Type B pancreatic cell (in vitro differentiated cells): ENCODE measurements around the gene CSF1R. TPM values are rescaled to one million over a fixed set of nuclear protein-coding genes. Genes with fewer than 3 reads are reported as not detected.

Experiments used
- DNase-seq: peaks from one replicate; pipeline ENCODE4 v3.0.0; 2021; ENCODE audit warnings: mixed read lengths; ENCODE audit not compliant: unreplicated experiment; ENCODE audit errors: extremely low spot score
- H3K27ac Mint-ChIP-seq: 2 replicates; pipeline ENCODE4 v1.8.0; 2021; ENCODE audit warnings: mild to moderate bottlenecking, mixed read lengths
- H3K27me3 Mint-ChIP-seq: 2 replicates; pipeline ENCODE4 v1.8.0; 2021; ENCODE audit warnings: mixed read lengths
- H3K36me3 Mint-ChIP-seq: 2 replicates; pipeline ENCODE4 v1.8.0; 2021; ENCODE audit warnings: mixed read lengths
- H3K4me1 Mint-ChIP-seq: one replicate; pipeline ENCODE4 v1.8.0; 2021; ENCODE audit warnings: mixed read lengths; ENCODE audit not compliant: unreplicated experiment
- H3K4me3 Mint-ChIP-seq: 2 replicates; pipeline ENCODE4 v1.8.0; 2021; ENCODE audit warnings: mild to moderate bottlenecking, mixed read lengths
- H3K9me3 Mint-ChIP-seq: 2 replicates; pipeline ENCODE4 v1.8.0; 2021; ENCODE audit warnings: mixed read lengths
- total RNA-seq: library from RNA; stranded (reverse); gene quantifications from 2 replicates; pipeline ENCODE4 v1.2.1, GENCODE V29; 2021; ENCODE audit warnings: low replicate concordance
- TF ChIP-seq, protein P1 (sequence below): fragments of 200-600 bp; sonication (generic); conservative IDR thresholded peaks from 2 replicates; pipeline ENCODE4 v1.5.0; 2021; ENCODE audit warnings: antibody characterized with exemption, mild to moderate bottlenecking

The CSF1R gene
- total RNA-seq, 1 donor from 2014 or later, result 4.0 TPM

DNA sequence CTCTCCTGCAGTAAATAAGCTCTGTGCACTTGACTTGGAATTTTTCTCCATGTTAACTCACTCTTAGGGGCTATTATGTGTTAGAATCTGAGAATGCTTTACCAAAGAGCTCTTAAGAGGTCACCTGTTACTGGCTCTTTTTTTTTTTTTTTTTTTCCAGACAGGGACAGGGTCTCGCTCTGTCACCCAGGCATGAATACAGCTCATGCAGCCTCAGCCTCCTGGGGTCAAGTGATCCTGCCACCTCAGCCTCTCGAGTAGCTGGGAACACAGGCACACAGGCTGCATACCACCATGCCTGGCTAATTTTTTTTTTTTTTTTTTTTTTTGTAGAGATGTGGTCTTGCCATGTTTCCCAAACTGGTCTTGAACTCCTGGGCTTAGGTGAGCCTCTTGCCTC lies 63.7 kb downstream of the CSF1R start:
- peaks cover 41% of the 10 kb centered on the region for H3K36me3 Mint-ChIP-seq
- TF ChIP-seq, protein P1, sequence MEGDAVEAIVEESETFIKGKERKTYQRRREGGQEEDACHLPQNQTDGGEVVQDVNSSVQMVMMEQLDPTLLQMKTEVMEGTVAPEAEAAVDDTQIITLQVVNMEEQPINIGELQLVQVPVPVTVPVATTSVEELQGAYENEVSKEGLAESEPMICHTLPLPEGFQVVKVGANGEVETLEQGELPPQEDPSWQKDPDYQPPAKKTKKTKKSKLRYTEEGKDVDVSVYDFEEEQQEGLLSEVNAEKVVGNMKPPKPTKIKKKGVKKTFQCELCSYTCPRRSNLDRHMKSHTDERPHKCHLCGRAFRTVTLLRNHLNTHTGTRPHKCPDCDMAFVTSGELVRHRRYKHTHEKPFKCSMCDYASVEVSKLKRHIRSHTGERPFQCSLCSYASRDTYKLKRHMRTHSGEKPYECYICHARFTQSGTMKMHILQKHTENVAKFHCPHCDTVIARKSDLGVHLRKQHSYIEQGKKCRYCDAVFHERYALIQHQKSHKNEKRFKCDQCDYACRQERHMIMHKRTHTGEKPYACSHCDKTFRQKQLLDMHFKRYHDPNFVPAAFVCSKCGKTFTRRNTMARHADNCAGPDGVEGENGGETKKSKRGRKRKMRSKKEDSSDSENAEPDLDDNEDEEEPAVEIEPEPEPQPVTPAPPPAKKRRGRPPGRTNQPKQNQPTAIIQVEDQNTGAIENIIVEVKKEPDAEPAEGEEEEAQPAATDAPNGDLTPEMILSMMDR, result no peak
- no peaks in the 10 kb centered on the region for H3K9me3 Mint-ChIP-seq
- no peak overlapping the region for H3K4me3 Mint-ChIP-seq
- DNase-seq, result no peak
- H3K27me3 Mint-ChIP-seq, result no peaks in the 10 kb centered on the region
- H3K4me1 Mint-ChIP-seq, result no peaks in the 10 kb centered on the region
- no peak overlapping the region for H3K27ac Mint-ChIP-seq

DNA sequence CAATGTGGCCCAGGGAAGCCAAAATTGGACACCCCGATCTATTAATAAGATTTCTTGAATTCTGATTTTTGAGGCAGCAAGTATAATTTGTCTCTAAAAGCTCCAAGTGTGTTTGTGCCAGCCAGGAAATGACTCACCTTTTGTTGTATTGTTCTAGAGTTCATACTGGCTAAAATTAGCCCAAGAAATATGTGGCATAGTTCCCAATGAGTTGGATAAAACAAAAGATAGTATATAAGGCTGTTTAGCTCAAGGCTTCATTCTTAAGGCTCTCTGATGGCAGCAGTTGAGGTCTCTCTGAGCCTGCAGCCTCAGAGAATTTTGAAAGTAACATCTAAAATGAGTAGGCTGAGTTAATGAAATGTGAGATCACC lies 64.2 kb downstream of the CSF1R start:
- H3K27ac Mint-ChIP-seq, result no peak overlapping the region
- no peak overlapping the region for H3K4me3 Mint-ChIP-seq
- no peaks in the 10 kb centered on the region for H3K27me3 Mint-ChIP-seq
- TF ChIP-seq, protein P1, result no peak
- H3K4me1 Mint-ChIP-seq, result no peaks in the 10 kb centered on the region
- no peaks in the 10 kb centered on the region for H3K9me3 Mint-ChIP-seq
- peaks cover 45% of the 10 kb centered on the region for H3K36me3 Mint-ChIP-seq
- DNase-seq, result no peak

DNA sequence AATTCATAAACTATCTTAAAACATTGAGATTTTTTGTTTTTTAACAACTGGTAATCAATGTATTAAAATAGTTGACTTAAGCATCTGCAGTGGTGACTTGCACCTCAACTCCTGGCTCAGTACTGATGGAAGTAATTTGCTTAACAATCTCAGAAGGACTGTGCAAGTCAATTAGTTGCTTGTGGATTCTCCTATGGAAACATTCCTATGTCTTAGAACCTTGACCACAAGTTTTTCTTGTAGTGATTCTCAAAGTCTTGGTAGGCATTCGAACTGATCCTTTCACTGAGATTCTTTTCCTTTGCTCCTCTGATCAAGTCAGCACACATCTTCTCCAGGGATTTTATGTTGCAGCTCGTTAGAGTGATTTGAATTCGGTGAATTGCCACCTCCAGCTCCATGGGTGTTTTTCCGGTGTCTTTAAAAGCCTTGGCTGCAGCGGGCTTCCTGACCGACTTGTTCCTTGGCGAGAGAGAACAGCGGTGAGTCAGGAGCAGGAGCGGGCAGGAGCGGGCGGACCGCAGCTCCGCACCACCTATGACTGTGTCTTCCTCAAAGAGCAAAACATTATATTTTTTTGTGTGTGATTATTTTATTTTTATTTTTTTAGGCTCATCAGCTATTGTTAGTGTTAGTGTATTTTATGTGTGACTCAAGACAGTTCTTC lies 64.7 kb downstream of the CSF1R start:
- TF ChIP-seq, protein P1, result no peak
- H3K4me3 Mint-ChIP-seq, result no peak overlapping the region
- no peak for DNase-seq
- H3K27ac Mint-ChIP-seq, result no peak overlapping the region
- no peaks in the 10 kb centered on the region for H3K27me3 Mint-ChIP-seq
- H3K4me1 Mint-ChIP-seq, result no peaks in the 10 kb centered on the region
- H3K36me3 Mint-ChIP-seq, result peaks cover 51% of the 10 kb centered on the region
- no peaks in the 10 kb centered on the region for H3K9me3 Mint-ChIP-seq

GRCh38 chr5:150020249-150020648 lies 66.1 kb downstream of the CSF1R start:
- Mint-ChIP-seq H3K4me3 (no peak overlapping the region), H3K9me3 (peaks cover 7% of the 10 kb centered on the region), H3K36me3 (peaks cover 64% of the 10 kb centered on the region), H3K27ac (no peak overlapping the region), H3K27me3 (no peaks in the 10 kb centered on the region), H3K4me1 (no peaks in the 10 kb centered on the region)
- TF ChIP-seq, protein P1, result no peak
- DNase-seq, result no peak

DNA sequence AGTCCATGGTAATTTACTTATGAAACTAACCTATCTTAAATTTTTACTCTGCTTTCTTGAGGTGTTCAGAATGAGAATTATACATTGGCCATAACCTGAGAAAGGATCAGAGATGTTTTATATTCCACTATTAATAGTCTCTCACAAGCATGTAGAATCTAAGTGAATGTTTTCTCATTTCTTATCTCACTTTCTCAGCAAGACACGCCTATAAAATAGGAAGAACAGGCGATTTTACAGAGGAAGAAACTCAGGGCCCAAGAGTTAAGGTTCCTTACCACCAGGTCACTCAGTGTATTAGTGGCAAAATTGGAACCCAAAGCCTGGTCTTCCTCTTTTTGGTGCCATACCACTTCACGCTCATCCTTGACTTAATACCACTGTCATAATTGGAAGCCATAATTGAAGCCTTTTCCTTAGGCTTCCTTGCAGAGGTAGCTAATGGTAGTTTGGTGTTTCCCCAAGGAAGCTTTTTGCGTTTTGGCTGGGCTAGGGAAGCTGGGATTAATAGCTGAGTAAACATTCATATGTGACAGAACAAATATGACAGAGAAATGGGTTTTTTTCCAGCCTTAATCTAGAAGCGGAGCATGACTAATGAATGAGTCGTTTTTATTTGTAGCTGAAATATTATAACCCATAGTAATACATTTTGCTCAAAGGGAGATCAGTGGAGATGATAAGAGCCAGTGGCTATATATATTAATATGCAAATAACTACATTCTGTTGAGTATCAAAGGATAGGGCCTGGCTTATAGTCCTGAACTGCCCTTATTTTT lies 68.9 kb downstream of the CSF1R start:
- H3K36me3 Mint-ChIP-seq, result peaks cover 81% of the 10 kb centered on the region
- H3K4me3 Mint-ChIP-seq, result no peak overlapping the region
- no peaks in the 10 kb centered on the region for H3K4me1 Mint-ChIP-seq

More for the DNA sequence above, 68.9 kb downstream of the CSF1R start:
- no peak for DNase-seq
- Mint-ChIP-seq H3K9me3 (peaks cover 11% of the 10 kb centered on the region), H3K27ac (no peak overlapping the region), H3K27me3 (no peaks in the 10 kb centered on the region)
- TF ChIP-seq, protein P1, result no peak
